H1 (cell line): ENCODE data around the gene DSG2.

Experiments
- CEBPB ChIP-seq: IDR thresholded peaks from 2 replicates; pipeline ENCODE4 v1.6.1; 2012; ENCODE audit warnings: low read depth, low read length
- CTCF ChIP-seq, 3 experiments: IDR thresholded peaks; 1 replicate in 2 of 3; 2 replicates in 1 of 3; pipeline versions ENCODE4 v1.5.1 to v1.6.1; 2011; ENCODE audit warnings: low read length in 3 of 3, mild to moderate bottlenecking in 3 of 3, inconsistent platforms in 2 of 3, low read depth in 1 of 3, moderate library complexity in 1 of 3; ENCODE audit not compliant: insufficient read depth in 1 of 3; ENCODE audit errors: control extremely low read depth in 1 of 3
- JUN ChIP-seq: IDR thresholded peaks from 2 replicates; pipeline ENCODE4 v1.6.1; 2011; ENCODE audit warnings: low read depth, mild to moderate bottlenecking, improper control_type of control experiment, low read length
- POLR2AphosphoS5 ChIP-seq: IDR thresholded peaks from 2 replicates; pipeline ENCODE4 v1.6.1; 2011; ENCODE audit warnings: low read depth, low read length
- RFX5 ChIP-seq: IDR thresholded peaks from 2 replicates; pipeline ENCODE4 v1.6.1; 2011; ENCODE audit warnings: low read depth, low read length, improper control_type of control experiment, borderline replicate concordance

- TF ChIP-seq RFX5, result no peak
- TF ChIP-seq POLR2AphosphoS5, result no peak
- TF ChIP-seq CTCF (IDR thresholded peaks at IDR 0.05; ENCODE audit: control extremely low read depth in 1 of 3, insufficient read depth in 1 of 3, low read depth in 1 of 3, low read length in 3 of 3), result no peak
- no peak for TF ChIP-seq CEBPB
- no peak for TF ChIP-seq JUN
These were observed 7.2 kb downstream of the DSG2 start for GRCh38 chr18:31505156-31505555.
